ENCODE data around the gene ARMS2.

- TF ChIP-seq CTCF (IDR thresholded peaks at IDR 0.05), result no peak
- TF ChIP-seq POLR2A (IDR thresholded peaks at IDR 0.05), result no peak
Observed at GRCh38 chr10:122462533-122463465, 8.3 kb downstream of the ARMS2 start.

Measured in right lobe of liver (tissue), 4 donors.